SK-N-SH (cell line): Measurements from ENCODE around the gene PRKCD. TPM values are rescaled to one million over a fixed set of nuclear protein-coding genes. Genes with fewer than 3 reads are reported as not detected.

Experiments
- CTCF ChIA-PET: fragments of 300-600, 350-600 bp; formaldehyde crosslinking; extraction: SDS; loops from one replicate; lab custom pipeline; 2021; lab: Yijun Ruan, JAX
- POLR2A ChIA-PET: fragments of 350-600 bp; sonication (Branson Sonifier 250); formaldehyde crosslinking; extraction: SDS; loops from one replicate; lab custom pipeline; 2020; ENCODE audit warnings: antibody characterized with exemption, inconsistent platforms; lab: Yijun Ruan, JAX
- DNase-seq: peaks from one replicate; pipeline ENCODE4 v3.0.0; 2012
- H2AFZ ChIP-seq: fragments of 200-600 bp; sonication (generic); 2 replicates; pipeline ENCODE4 v1.8.1; 2016; ENCODE audit warnings: antibody characterized with exemption, mild to moderate bottlenecking, low read depth
- H3F3A ChIP-seq: fragments of 200-600 bp; sonication (generic); replicated peaks from 2 replicates; pipeline ENCODE3; 2016; ENCODE audit warnings: antibody characterized with exemption, mild to moderate bottlenecking; ENCODE audit not compliant: insufficient read depth
- H3K27ac ChIP-seq, 2 experiments: fragments of 200-500 bp in 1 of 2; fragments of 200-600 bp in 1 of 2; sonication (Bioruptor generic) in 1 of 2; sonication (generic), shearing (Covaris generic) in 1 of 2; 2 replicates each; pipeline versions ENCODE4 v1.5.1 to v1.6.1; 2014 to 2016; ENCODE audit warnings: low read depth in 2 of 2, inconsistent platforms in 1 of 2, low read length in 1 of 2, mild to moderate bottlenecking in 1 of 2, mixed read lengths in 1 of 2
- H3K27me3 ChIP-seq: fragments of 200-600 bp; sonication (generic), shearing (Covaris generic); 2 replicates; pipeline ENCODE4 v1.6.1; 2016; ENCODE audit warnings: mixed run types; ENCODE audit not compliant: insufficient read depth
- H3K36me3 ChIP-seq, 2 experiments: fragments of 200-500 bp in 1 of 2; fragments of 200-600 bp in 1 of 2; sonication (Bioruptor generic) in 1 of 2; sonication (generic) in 1 of 2; replicated peaks in 1 of 2; 2 replicates each; pipeline versions ENCODE3 to v1.5.1; 2014 to 2016; ENCODE audit warnings: low read length in 1 of 2, mild to moderate bottlenecking in 1 of 2; ENCODE audit not compliant: insufficient read depth in 2 of 2, control insufficient read depth in 1 of 2
- H3K4me1 ChIP-seq, 2 experiments: fragments of 200-500 bp in 1 of 2; fragments of 200-600 bp in 1 of 2; sonication (Bioruptor generic) in 1 of 2; sonication (generic), shearing (Covaris generic) in 1 of 2; 2 replicates each; pipeline versions ENCODE4 v1.5.1 to v1.6.1; 2014 to 2016; ENCODE audit warnings: low read depth in 1 of 2, low read length in 1 of 2, mixed run types in 1 of 2; ENCODE audit not compliant: insufficient read depth in 2 of 2, control insufficient read depth in 1 of 2
- H3K4me2 ChIP-seq: fragments of 200-600 bp; sonication (generic), shearing (Covaris generic); 2 replicates; pipeline ENCODE4 v1.6.1; 2017; ENCODE audit warnings: mixed run types
- H3K4me3 ChIP-seq, 2 experiments: fragments of 200-500 bp in 1 of 2; fragments of 200-600 bp in 1 of 2; sonication (Bioruptor generic) in 1 of 2; sonication (generic), shearing (Covaris generic) in 1 of 2; 2 replicates each; pipeline versions ENCODE4 v1.5.1 to v1.8.1; 2014 to 2016; ENCODE audit warnings: low read depth in 2 of 2, inconsistent platforms in 1 of 2, low read length in 1 of 2, mild to moderate bottlenecking in 1 of 2, mixed read lengths in 1 of 2, moderate library complexity in 1 of 2
- H3K79me2 ChIP-seq: fragments of 200-600 bp; sonication (generic); 2 replicates; pipeline ENCODE4 v1.8.1; 2017; ENCODE audit warnings: mild to moderate bottlenecking; ENCODE audit not compliant: insufficient read depth
- H3K9ac ChIP-seq: fragments of 200-600 bp; sonication (generic); 2 replicates; pipeline ENCODE4 v1.6.1; 2017; ENCODE audit warnings: mixed run types
- H3K9me2 ChIP-seq: fragments of 200-600 bp; sonication (generic); 2 replicates; pipeline ENCODE4 v1.6.1; 2017; ENCODE audit warnings: mixed run types
- H3K9me3 ChIP-seq: fragments of 200-600 bp; sonication (generic); 2 replicates; pipeline ENCODE4 v1.6.1; 2017; ENCODE audit warnings: mixed run types, mild to moderate bottlenecking, moderate library complexity
- H4K20me1 ChIP-seq: fragments of 200-600 bp; sonication (generic); 2 replicates; pipeline ENCODE4 v1.6.1; 2017; ENCODE audit warnings: mild to moderate bottlenecking, mixed run types; ENCODE audit not compliant: insufficient read depth
- CHD2 ChIP-seq: fragments of 150-350 bp; IDR thresholded peaks from 2 replicates; pipeline ENCODE4 v1.6.1; 2018; ENCODE audit warnings: low read length; ENCODE audit not compliant: partially characterized antibody
- CTCF ChIP-seq: fragments of 200-600 bp; sonication (generic); IDR thresholded peaks from 2 replicates; pipeline ENCODE4 v1.6.1; 2017; ENCODE audit warnings: antibody characterized with exemption, mild to moderate bottlenecking, moderate library complexity
- ELF1 ChIP-seq: IDR thresholded peaks from 2 replicates; pipeline ENCODE4 v1.4.0; 2012
- FOXM1 ChIP-seq: IDR thresholded peaks from 2 replicates; pipeline ENCODE4 v1.4.0; 2012; ENCODE audit warnings: low read depth, mild to moderate bottlenecking
- GATA2 ChIP-seq: sonication (generic); formaldehyde crosslinking; IDR thresholded peaks from 2 replicates; pipeline ENCODE4 v1.5.0; 2020; ENCODE audit warnings: mild to moderate bottlenecking, missing genetic modification reagents
- JUND ChIP-seq: IDR thresholded peaks from 2 replicates; pipeline ENCODE4 v1.4.0; 2012
- MXI1 ChIP-seq: IDR thresholded peaks from 2 replicates; pipeline ENCODE4 v1.6.1; 2012; ENCODE audit warnings: mild to moderate bottlenecking, low read depth, low read length, improper control_type of control experiment
- NFIC ChIP-seq: IDR thresholded peaks from 2 replicates; pipeline ENCODE4 v1.4.0; 2012; ENCODE audit warnings: borderline replicate concordance
- NRF1 ChIP-seq: IDR thresholded peaks from 2 replicates; pipeline ENCODE4 v1.6.1; 2012; ENCODE audit warnings: low read depth, mild to moderate bottlenecking, low read length
- PBX3 ChIP-seq: IDR thresholded peaks from 2 replicates; pipeline ENCODE4; 2012
- POLR2AphosphoS5 ChIP-seq: IDR thresholded peaks from 2 replicates; pipeline ENCODE4 v1.6.1; 2012; ENCODE audit warnings: low read depth, low read length
- RAD21 ChIP-seq: IDR thresholded peaks from 2 replicates; pipeline ENCODE4 v1.6.1; 2012; ENCODE audit warnings: mild to moderate bottlenecking, low read length
- RCOR1 ChIP-seq: fragments of 150-350 bp; IDR thresholded peaks from 2 replicates; pipeline ENCODE4 v1.6.1; 2017; ENCODE audit warnings: antibody characterized with exemption, low read length
- RFX5 ChIP-seq: IDR thresholded peaks from 2 replicates; pipeline ENCODE4 v1.6.1; 2012; ENCODE audit warnings: mild to moderate bottlenecking, improper control_type of control experiment, low read length
- RXRA ChIP-seq: IDR thresholded peaks from 2 replicates; pipeline ENCODE4 v1.4.0; 2012; ENCODE audit warnings: low read depth, mild to moderate bottlenecking, borderline replicate concordance
- SMC3 ChIP-seq: IDR thresholded peaks from 2 replicates; pipeline ENCODE4 v1.6.1; 2012; ENCODE audit warnings: low read depth, low read length, improper control_type of control experiment
- TAF1 ChIP-seq: IDR thresholded peaks from 2 replicates; pipeline ENCODE4 v1.6.1; 2012; ENCODE audit warnings: low read depth, mild to moderate bottlenecking, low read length, moderate library complexity, borderline replicate concordance
- TCF12 ChIP-seq: IDR thresholded peaks from 2 replicates; pipeline ENCODE4 v1.4.0; 2012
- TEAD4 ChIP-seq: IDR thresholded peaks from 2 replicates; pipeline ENCODE4 v1.4.0; 2012; ENCODE audit warnings: mild to moderate bottlenecking, borderline replicate concordance; ENCODE audit not compliant: insufficient read depth
- USF1 ChIP-seq: IDR thresholded peaks from 2 replicates; pipeline ENCODE4 v1.4.0; 2012; ENCODE audit warnings: low read depth, borderline replicate concordance
- USF2 ChIP-seq: fragments of 150-350 bp; IDR thresholded peaks from 2 replicates; pipeline ENCODE4 v1.6.1; 2017; ENCODE audit warnings: antibody characterized with exemption, low read length, low read depth, borderline replicate concordance
- YY1 ChIP-seq: IDR thresholded peaks from 2 replicates; pipeline ENCODE4 v1.4.0; 2012; ENCODE audit warnings: low read depth, mild to moderate bottlenecking
- ZBTB33 ChIP-seq: IDR thresholded peaks from 2 replicates; pipeline ENCODE4 v1.4.0; 2012; ENCODE audit warnings: low read depth, borderline replicate concordance
- WGBS: methylation state at CpG from one replicate; pipeline ENCODE4 v1.1.6; 2017; ENCODE audit warnings: low lambda C conversion rate; 5-methylcytosine and 5-hydroxymethylcytosine counted together
- polyA plus RNA-seq, 3 experiments: library from polyadenylated mRNA; depleted of rRNA; stranded (reverse); fragments of >200 nt; gene quantifications; 2 replicates each; pipeline ENCODE4 v1.2.3, GENCODE V29; 2012

Gene PRKCD
- polyA plus RNA-seq, 1 of the 3 experiments (the other 2 are of a cell fraction), result 29.0 TPM

GRCh38 chr3:53134631-53135232 lies 26.3 kb upstream of the PRKCD start:
- TF ChIP-seq YY1 (no peak), RXRA (no peak), PBX3 (no peak), USF2 (no peak), POLR2AphosphoS5 (no peak), RFX5 (no peak), RAD21 (peak; percentile 77), NFIC (no peak), MXI1 (no peak), USF1 (no peak), GATA2 (CRISPR knock-in tag) (no peak), TCF12 (no peak), ZBTB33 (no peak), SMC3 (peak; percentile 87), TEAD4 (no peak), FOXM1 (no peak), RCOR1 (no peak), JUND (no peak), CTCF (peak; percentile 70), ELF1 (no peak), TAF1 (no peak), CHD2 (no peak), NRF1 (no peak)
- TF ChIP-seq, all 33 proteins: peak for 3
- no peak overlapping the region for H3K9ac ChIP-seq
- ChIA-PET CTCF (interaction anchor here (0.6 to 6.4 kb wide), 22 partner anchors 10 to 284 kb away, joined by 3 to 115 read pairs (median 4); no protein-coding TSS in a partner anchor), POLR2A (no interaction called here)
- H3F3A ChIP-seq, result no peaks in the 10 kb centered on the region
- no peak overlapping the region for H3K4me3 ChIP-seq
- 49% methylated on average over 5 of the region's 6 CpGs for WGBS
- no peaks in the 10 kb centered on the region for H3K27me3 ChIP-seq
- H3K27ac ChIP-seq, result no peak overlapping the region
- H3K36me3 ChIP-seq, result no peaks in the 10 kb centered on the region
- no peaks in the 10 kb centered on the region for H3K9me2 ChIP-seq
- H3K4me1 ChIP-seq, result peaks cover 0 to 7% of the 10 kb centered on the region in 2 experiments; a peak in 1 of 4 replicates
- peaks cover 5% of the 10 kb centered on the region for H3K79me2 ChIP-seq
- peak; percentile 84 for DNase-seq
- H3K9me3 ChIP-seq, result no peaks in the 10 kb centered on the region
- H2AFZ ChIP-seq, result no peak overlapping the region
- no peak overlapping the region for H3K4me2 ChIP-seq
- no peaks in the 10 kb centered on the region for H4K20me1 ChIP-seq
